Fibroblast of mammary gland (primary cell): Measurements from ENCODE around the gene ANK3.

Source experiments
- DNase-seq: peaks from one replicate; pipeline ENCODE4 v3.0.0-alpha.2; 2010; ENCODE audit warnings: low read depth
- H3K4me3 ChIP-seq: 2 replicates; pipeline ENCODE4 v1.5.1; 2011; ENCODE audit warnings: low read depth, mild to moderate bottlenecking, low read length, moderate library complexity; ENCODE audit not compliant: control insufficient read depth
- TF ChIP-seq, protein P1 (sequence below): conservative IDR thresholded peaks from 2 replicates; pipeline ENCODE4 v1.5.1; 2011; ENCODE audit warnings: low read depth, low read length, inconsistent platforms; ENCODE audit not compliant: control insufficient read depth, insufficient read depth

The ANK3 gene

DNA sequence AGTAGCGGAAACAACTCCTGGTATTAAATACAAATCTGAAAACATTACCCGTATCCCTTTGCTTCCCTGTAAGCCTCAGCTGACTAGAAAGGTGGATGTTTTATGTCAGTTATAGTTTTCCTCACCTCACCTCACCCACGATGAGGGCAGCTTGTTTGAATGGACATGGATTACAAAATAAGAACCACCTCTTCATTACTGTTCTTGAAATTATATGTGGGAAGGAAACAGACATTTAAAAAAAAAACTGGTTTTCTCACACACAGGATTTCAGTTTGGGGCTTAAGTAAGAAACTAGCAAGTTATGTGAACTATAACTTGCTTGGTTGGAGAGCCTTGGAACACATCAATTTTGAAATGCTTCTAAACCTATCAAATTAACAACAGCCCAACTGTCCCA is 250.4 kb downstream of the ANK3 start:
- H3K4me3 ChIP-seq: no peak overlapping the region
- DNase-seq: no peak
- TF ChIP-seq, protein P1, sequence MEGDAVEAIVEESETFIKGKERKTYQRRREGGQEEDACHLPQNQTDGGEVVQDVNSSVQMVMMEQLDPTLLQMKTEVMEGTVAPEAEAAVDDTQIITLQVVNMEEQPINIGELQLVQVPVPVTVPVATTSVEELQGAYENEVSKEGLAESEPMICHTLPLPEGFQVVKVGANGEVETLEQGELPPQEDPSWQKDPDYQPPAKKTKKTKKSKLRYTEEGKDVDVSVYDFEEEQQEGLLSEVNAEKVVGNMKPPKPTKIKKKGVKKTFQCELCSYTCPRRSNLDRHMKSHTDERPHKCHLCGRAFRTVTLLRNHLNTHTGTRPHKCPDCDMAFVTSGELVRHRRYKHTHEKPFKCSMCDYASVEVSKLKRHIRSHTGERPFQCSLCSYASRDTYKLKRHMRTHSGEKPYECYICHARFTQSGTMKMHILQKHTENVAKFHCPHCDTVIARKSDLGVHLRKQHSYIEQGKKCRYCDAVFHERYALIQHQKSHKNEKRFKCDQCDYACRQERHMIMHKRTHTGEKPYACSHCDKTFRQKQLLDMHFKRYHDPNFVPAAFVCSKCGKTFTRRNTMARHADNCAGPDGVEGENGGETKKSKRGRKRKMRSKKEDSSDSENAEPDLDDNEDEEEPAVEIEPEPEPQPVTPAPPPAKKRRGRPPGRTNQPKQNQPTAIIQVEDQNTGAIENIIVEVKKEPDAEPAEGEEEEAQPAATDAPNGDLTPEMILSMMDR: no peak

DNA sequence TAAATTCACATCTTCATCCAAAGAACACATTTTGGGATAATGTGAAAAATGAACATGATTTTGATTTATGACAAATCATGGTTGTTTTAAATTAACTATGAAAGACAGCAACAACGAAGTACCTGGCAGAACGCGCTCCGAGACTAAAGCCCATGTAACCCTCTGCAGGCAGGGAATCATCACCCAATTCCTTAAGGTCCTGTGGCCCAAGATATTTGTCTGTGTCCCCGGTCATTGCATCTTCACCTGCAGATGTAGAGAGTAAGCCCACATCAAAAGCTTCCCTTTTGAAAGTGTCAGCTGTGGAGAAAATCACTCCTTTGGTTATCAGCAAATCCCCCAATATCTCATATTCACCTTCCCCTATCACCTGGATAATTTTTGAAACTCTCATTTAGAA is 250.8 kb downstream of the ANK3 start:
- TF ChIP-seq, protein P1: no peak
- H3K4me3 ChIP-seq: no peak overlapping the region
- DNase-seq: no peak

DNA sequence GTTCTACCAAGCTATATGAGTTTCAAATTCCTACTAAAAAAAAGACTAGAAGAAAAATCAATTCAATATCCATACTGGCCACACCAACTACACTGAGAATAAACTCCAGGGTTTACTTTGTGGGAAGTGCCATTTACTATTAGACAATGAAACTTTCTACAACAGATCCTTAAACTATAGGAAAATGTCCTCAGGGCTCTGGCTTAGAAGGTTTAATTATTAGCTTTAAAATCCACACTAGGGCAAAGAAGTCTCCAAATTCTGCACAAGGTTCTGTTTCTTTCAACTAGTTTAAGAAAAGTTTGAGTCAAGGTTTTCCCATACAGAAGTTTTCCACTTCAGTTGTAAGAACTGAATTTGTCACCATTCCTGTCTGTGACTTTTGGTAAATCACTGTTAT is 251.6 kb downstream of the ANK3 start:
- TF ChIP-seq, protein P1: no peak
- DNase-seq: no peak
- no peak overlapping the region for H3K4me3 ChIP-seq

DNA sequence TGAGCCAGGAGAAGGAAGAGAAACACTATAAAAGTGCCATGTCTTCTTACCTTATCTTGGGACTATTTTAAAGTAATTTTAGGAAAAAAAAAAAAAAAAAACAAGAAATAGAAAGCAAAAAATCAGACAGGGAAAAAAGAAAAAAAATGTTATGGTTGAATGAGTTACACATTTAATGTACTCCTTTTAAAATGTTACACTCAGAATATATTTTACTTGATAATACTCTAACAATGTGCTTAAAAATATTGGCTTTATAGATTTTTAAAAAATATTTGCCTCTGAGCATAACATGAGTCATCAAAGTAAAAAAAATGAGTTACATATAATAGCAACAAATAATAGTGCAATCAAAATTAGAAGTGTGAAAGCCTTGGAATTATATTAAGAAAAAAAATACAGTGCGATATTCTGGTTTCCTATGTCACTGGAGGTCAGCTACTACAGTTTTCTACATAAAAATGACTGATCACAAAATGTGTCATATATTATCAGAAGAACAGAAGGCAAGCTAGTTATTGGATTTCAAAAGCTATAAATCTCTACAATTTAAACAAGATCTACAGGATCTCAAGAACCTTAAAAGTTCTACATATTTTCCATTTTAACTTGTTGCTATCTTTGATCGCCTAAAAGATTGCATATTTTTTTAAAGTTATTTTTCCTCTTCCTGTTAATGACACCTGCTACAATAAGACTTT is 252.2 kb downstream of the ANK3 start:
- TF ChIP-seq, protein P1: no peak
- DNase-seq: no peak
- no peak overlapping the region for H3K4me3 ChIP-seq

DNA sequence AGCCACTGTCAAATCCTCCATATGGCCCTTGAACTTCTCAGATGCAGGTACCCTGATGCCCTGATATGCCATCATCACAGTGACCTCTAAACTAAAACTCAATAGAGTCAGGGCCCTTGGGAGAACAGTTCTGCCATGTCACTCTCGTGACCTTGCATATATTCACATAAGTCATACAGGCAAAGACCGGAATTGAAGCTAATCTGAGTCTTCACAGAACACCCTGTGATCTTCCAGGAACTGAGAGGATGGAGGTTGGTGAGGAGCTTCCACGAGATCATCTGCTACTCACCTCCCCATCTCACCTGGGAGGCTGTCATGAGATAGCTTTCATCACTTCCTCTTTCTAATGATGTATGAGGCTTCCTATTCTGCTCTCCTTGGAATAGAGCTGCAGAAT is 254.7 kb downstream of the ANK3 start:
- no peak for DNase-seq
- no peak overlapping the region for H3K4me3 ChIP-seq
- TF ChIP-seq, protein P1: no peak

DNA sequence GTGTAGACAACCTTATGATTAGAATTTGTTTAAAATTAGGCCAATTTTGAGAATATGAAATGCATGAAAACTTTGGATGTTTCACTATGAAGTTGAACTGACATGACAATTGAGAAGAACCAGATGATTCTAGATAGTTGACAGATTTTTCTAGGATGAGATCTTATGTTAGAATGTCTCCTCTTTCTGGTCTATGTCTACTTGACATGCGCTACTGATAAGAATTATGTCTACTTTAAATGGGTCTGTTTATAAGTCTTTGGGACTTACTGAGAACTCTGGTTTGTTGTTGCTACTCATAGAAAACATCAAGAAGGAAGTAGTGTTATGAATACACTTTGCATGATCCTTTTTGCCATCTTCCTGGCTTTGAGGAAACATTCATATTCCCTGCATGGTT is 255.1 kb downstream of the ANK3 start:
- TF ChIP-seq, protein P1: no peak
- no peak overlapping the region for H3K4me3 ChIP-seq
- DNase-seq: no peak
